Measurements from ENCODE around the gene INSR. TPM values are rescaled to one million over a fixed set of nuclear protein-coding genes. Genes with fewer than 3 reads are reported as not detected.

Gene INSR
- total and polyA plus RNA-seq, 8 donors: 14.0 to 22.8 (median 18.2) TPM

- no peaks in the 10 kb centered on the region for H3K36me3 ChIP-seq
- ATAC-seq (peak; percentile 95), DNase-seq (peak; percentile 91 to 96 (median 94))
- peak overlapping the region; percentile 38 to 61 for H3K4me3 ChIP-seq
- H3K4me1 ChIP-seq: peaks cover 0 to 11% of the 10 kb centered on the region in 2 donors
- TF ChIP-seq CTCF (IDR thresholded peaks at IDR 0.05): no peak
- peaks cover 0 to 39% of the 10 kb centered on the region in 2 donors for H3K9me3 ChIP-seq
- intact Hi-C loops (cut with DNase I): no loop called here
- H3K27ac ChIP-seq: peak overlapping the region; percentile 94
- no peaks in the 10 kb centered on the region for H3K27me3 ChIP-seq
Measured at GRCh38 chr19:7098701-7099596, 195.3 kb downstream of the INSR start.

GRCh38 chr19:7098096-7098495 lies 196.1 kb downstream of the INSR start:
- peaks cover 0 to 47% of the 10 kb centered on the region in 2 donors for H3K9me3 ChIP-seq
- TF ChIP-seq CTCF (IDR thresholded peaks at IDR 0.05): no peak
- intact Hi-C loops (cut with DNase I): no loop called here
- no peaks in the 10 kb centered on the region for H3K36me3 ChIP-seq
- ATAC-seq: no peak
- peak overlapping the region in 1 of 2 donors; percentile 94 for H3K27ac ChIP-seq
- no peaks in the 10 kb centered on the region for H3K27me3 ChIP-seq
- peak overlapping the region in 1 of 2 donors; percentile 61 for H3K4me3 ChIP-seq
- peaks cover 0 to 11% of the 10 kb centered on the region in 2 donors for H3K4me1 ChIP-seq
- DNase-seq: no peak

GRCh38 chr19:7088999-7089398 lies 205.2 kb downstream of the INSR start:
- Histone ChIP-seq H3K9me3 (peaks cover 5 to 100% of the 10 kb centered on the region in 2 donors), H3K27ac (no peak overlapping the region), H3K27me3 (no peaks in the 10 kb centered on the region), H3K4me3 (no peak overlapping the region), H3K4me1 (no peaks in the 10 kb centered on the region), H3K36me3 (peaks cover 0 to 29% of the 10 kb centered on the region in 2 donors)
- no peak for TF ChIP-seq CTCF (IDR thresholded peaks at IDR 0.05)
- no peak for DNase-seq
- intact Hi-C loops (cut with DNase I): no loop called here
- ATAC-seq: no peak

- ATAC-seq (no peak), DNase-seq (no peak)
- peaks cover 20 to 99% of the 10 kb centered on the region in 2 donors for H3K9me3 ChIP-seq
- peaks cover 32 to 77% of the 10 kb centered on the region in 2 donors for H3K36me3 ChIP-seq
- H3K4me3 ChIP-seq: no peak overlapping the region
- intact Hi-C loops (cut with DNase I): no loop called here
- TF ChIP-seq CTCF (IDR thresholded peaks at IDR 0.05): no peak
- no peaks in the 10 kb centered on the region for H3K27me3 ChIP-seq
- no peak overlapping the region for H3K27ac ChIP-seq
- no peaks in the 10 kb centered on the region for H3K4me1 ChIP-seq
Measured at GRCh38 chr19:7083076-7083956, 210.9 kb downstream of the INSR start.

GRCh38 chr19:7078008-7078407 lies 216.2 kb downstream of the INSR start:
- peaks cover 23 to 100% of the 10 kb centered on the region in 2 donors for H3K36me3 ChIP-seq
- no peak for TF ChIP-seq CTCF (IDR thresholded peaks at IDR 0.05)
- no peak overlapping the region for H3K4me3 ChIP-seq
- H3K27ac ChIP-seq: no peak overlapping the region
- H3K27me3 ChIP-seq: no peaks in the 10 kb centered on the region
- H3K9me3 ChIP-seq: peaks cover 23 to 82% of the 10 kb centered on the region in 2 donors
- DNase-seq: no peak
- intact Hi-C loops (cut with DNase I): no loop called here
- H3K4me1 ChIP-seq: no peaks in the 10 kb centered on the region
- no peak for ATAC-seq

Measured in left lung (tissue), 10 donors.